Endothelial cell of umbilical vein (primary cell): ENCODE results near the gene RNGTT. TPM values are rescaled to one million over a fixed set of nuclear protein-coding genes. Genes with fewer than 3 reads are reported as not detected.

Experiments used
- BruUV-seq: library from RNA; stranded (reverse); fragments of 400-500 nt; replicated peaks from 2 replicates; lab custom pipeline; 2021; lab: Mats Ljungman, UMichigan
- CTCF ChIA-PET: fragments of 300-600, 350-600 bp; sonication (Branson Sonifier 250); formaldehyde crosslinking; loops from one replicate; lab custom pipeline; 2021; ENCODE audit warnings: antibody characterized with exemption, inconsistent platforms; lab: Charles Lee
- POLR2A ChIA-PET: fragments of 300-600, 350-600 bp; sonication (Branson Sonifier 250); formaldehyde crosslinking; loops from one replicate; lab custom pipeline; 2021; ENCODE audit warnings: antibody characterized with exemption, inconsistent platforms; lab: Charles Lee
- DNase-seq: peaks from one replicate; pipeline ENCODE4 v3.0.0-alpha.2; 2011; ENCODE audit warnings: low read depth, low spot score
- FAIRE-seq: peaks from 2 replicates; lab custom pipeline; 2011; peaks lifted over from hg19 to GRCh38; lab: Jason Lieb, UNC
- H2AFZ ChIP-seq: 2 replicates; pipeline ENCODE4 v1.6.0; 2012; ENCODE audit warnings: low read depth, low read length, control low read depth, inconsistent platforms
- H3K27ac ChIP-seq: 2 replicates; pipeline ENCODE4 v1.5.1; 2011; ENCODE audit warnings: low read depth, mild to moderate bottlenecking, control low read depth, low read length, moderate library complexity; ENCODE audit not compliant: insufficient read depth
- H3K27me3 ChIP-seq, 2 experiments: 2 replicates each; pipeline versions ENCODE4 v1.6.0 to v1.6.1; 2011; ENCODE audit warnings: low read length in 2 of 2, mixed read lengths in 1 of 2; ENCODE audit not compliant: control insufficient read depth in 2 of 2, insufficient read depth in 2 of 2
- H3K36me3 ChIP-seq, 2 experiments: 2 replicates in 1 of 2; 3 replicates in 1 of 2; pipeline ENCODE4 v1.5.1; 2011; ENCODE audit warnings: low read length in 2 of 2, mild to moderate bottlenecking in 1 of 2, moderate library complexity in 1 of 2; ENCODE audit not compliant: control insufficient read depth in 2 of 2, insufficient read depth in 2 of 2; ENCODE audit errors: extremely low read depth in 1 of 2
- H3K4me1 ChIP-seq: 3 replicates; pipeline ENCODE4 v1.5.1; 2011; ENCODE audit warnings: mild to moderate bottlenecking, low read length; ENCODE audit not compliant: control insufficient read depth, insufficient read depth; ENCODE audit errors: extremely low read depth
- H3K4me2 ChIP-seq: 2 replicates; pipeline ENCODE4 v1.6.1; 2011; ENCODE audit warnings: low read length, control low read depth, mixed read lengths; ENCODE audit not compliant: insufficient read depth
- H3K4me3 ChIP-seq, 3 experiments: fragments of 200-600 bp in 1 of 3; sonication (generic), shearing (Covaris generic) in 1 of 3; replicated peaks in 1 of 3; 2 replicates each; pipeline ENCODE4 v1.5.1; 2011 to 2016; ENCODE audit warnings: control low read depth in 3 of 3, low read length in 3 of 3, mild to moderate bottlenecking in 2 of 3, inconsistent platforms in 1 of 3, low read depth in 1 of 3, moderate library complexity in 1 of 3; ENCODE audit not compliant: insufficient read depth in 1 of 3
- H3K79me2 ChIP-seq: 2 replicates; pipeline ENCODE4 v1.6.0; 2012; ENCODE audit warnings: low read length, inconsistent platforms; ENCODE audit not compliant: control insufficient read depth, insufficient read depth
- H3K9ac ChIP-seq: replicated peaks from 2 replicates; pipeline ENCODE3; 2011; ENCODE audit warnings: low read length, control low read depth; ENCODE audit not compliant: insufficient read depth; ENCODE audit errors: extremely low read depth
- H3K9me1 ChIP-seq: replicated peaks from 3 replicates; pipeline ENCODE4 v1.6.0; 2011; ENCODE audit warnings: mild to moderate bottlenecking, low read length; ENCODE audit not compliant: control insufficient read depth, insufficient read depth; ENCODE audit errors: extremely low read depth
- H3K9me3 ChIP-seq: replicated peaks from 2 replicates; pipeline ENCODE4 v1.5.1; 2012; ENCODE audit warnings: low read length, inconsistent platforms; ENCODE audit not compliant: control insufficient read depth, insufficient read depth
- H4K20me1 ChIP-seq: replicated peaks from 2 replicates; pipeline ENCODE3; 2011; ENCODE audit warnings: mild to moderate bottlenecking, low read length; ENCODE audit not compliant: control insufficient read depth, insufficient read depth; ENCODE audit errors: extremely low read depth
- CTCF ChIP-seq, 2 donors: IDR thresholded peaks; 1 replicate in 1 of 2; 2 replicates in 1 of 2; pipeline ENCODE4 v1.5.1; 2011; ENCODE audit warnings: low read length in 2 of 2, mild to moderate bottlenecking in 2 of 2, moderate library complexity in 2 of 2, control low read depth in 1 of 2, inconsistent platforms in 1 of 2, low read depth in 1 of 2; ENCODE audit not compliant: insufficient read depth in 1 of 2; ENCODE audit errors: extremely low read depth in 1 of 2
- EZH2 ChIP-seq: IDR thresholded peaks from 2 replicates; pipeline ENCODE4 v1.6.1; 2012; ENCODE audit warnings: borderline replicate concordance, low read depth, mild to moderate bottlenecking, moderate library complexity, low read length, inconsistent platforms; ENCODE audit not compliant: severe bottlenecking
- FOS ChIP-seq: IDR thresholded peaks from 2 replicates; pipeline ENCODE4 v1.6.1; 2011; ENCODE audit warnings: mild to moderate bottlenecking, low read length, moderate library complexity, borderline replicate concordance; ENCODE audit not compliant: insufficient read depth
- GATA2 ChIP-seq: IDR thresholded peaks from 2 replicates; pipeline ENCODE4 v1.7.0; 2011; ENCODE audit warnings: low read depth, mild to moderate bottlenecking, moderate library complexity, mixed read lengths, low read length; ENCODE audit not compliant: insufficient read length, insufficient read depth
- JUN ChIP-seq: IDR thresholded peaks from 2 replicates; pipeline ENCODE4 v1.6.1; 2011; ENCODE audit warnings: borderline replicate concordance, low read depth; ENCODE audit not compliant: insufficient read length, insufficient read depth
- MAX ChIP-seq: IDR thresholded peaks from 2 replicates; pipeline ENCODE4 v1.6.1; 2011; ENCODE audit not compliant: insufficient read depth, insufficient read length
- MYC ChIP-seq: IDR thresholded peaks from one replicate; pipeline ENCODE4 v1.6.1; 2011; ENCODE audit warnings: mild to moderate bottlenecking, low read depth, low read length
- POLR2A ChIP-seq: IDR thresholded peaks from 2 replicates; pipeline ENCODE4 v1.6.1; 2012; ENCODE audit warnings: low read depth, mild to moderate bottlenecking, control low read depth, low read length
- POLR2AphosphoS5 ChIP-seq: IDR thresholded peaks from 2 replicates; pipeline ENCODE4 v1.6.1; 2012; ENCODE audit warnings: low read depth, mild to moderate bottlenecking, control low read depth, low read length, moderate library complexity; ENCODE audit not compliant: insufficient read depth
- dilution Hi-C: fragments of 300-500 bp; cut with MboI; formaldehyde crosslinking; loops from one replicate; pipeline ENCODE4 v1.15.0; 2019; ENCODE audit warnings: low sequenced_read_pairs; ENCODE audit not compliant: extremely low pct_ligation_motif_present
- intact Hi-C: fragments of 100-400 bp; cut with micrococcal nuclease; formaldehyde crosslinking; loops from one replicate; pipeline ENCODE4 v1.10.0; 2022
- polyA plus RNA-seq, 4 experiments: library from polyadenylated mRNA; depleted of rRNA in 3 of 4; stranded (reverse) in 3 of 4; unstranded in 1 of 4; fragments of >200 nt; gene quantifications; 2 replicates each; pipeline versions ENCODE4 v1.2.1 to v1.2.3, GENCODE V29; 2011 to 2012; ENCODE audit warnings: missing spikeins in 1 of 4
- total RNA-seq: library from RNA; stranded (reverse); gene quantifications from 2 replicates; pipeline ENCODE4 v1.2.3, GENCODE V29; 2021

RNGTT gene
- total and polyA plus RNA-seq, 2 donors (not counting 3 experiments of a cell fraction or from before 2014, with no cell fraction given): 2.1 to 13.1 TPM

DNA sequence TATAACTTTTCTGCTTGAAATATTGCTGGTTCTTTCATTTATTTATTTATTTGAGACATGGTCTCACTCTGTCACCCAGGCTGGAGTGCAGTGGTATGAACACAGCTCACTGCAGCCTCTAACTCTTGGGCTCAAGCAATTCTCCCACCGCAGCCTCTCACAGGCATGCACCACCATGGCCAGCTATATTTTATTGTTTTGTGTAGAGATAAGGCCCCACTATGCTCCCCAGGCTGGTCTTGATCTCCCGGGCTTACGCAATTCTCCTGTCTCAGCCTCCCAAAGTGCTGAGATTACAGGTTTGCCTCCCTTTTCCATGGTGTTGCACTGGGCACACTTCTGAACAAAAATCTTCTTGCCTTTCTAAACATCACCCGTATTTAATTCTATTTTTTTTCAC lies 39.1 kb upstream of the RNGTT start:
- no peak for DNase-seq
- dilution Hi-C loops (no loop called here), intact Hi-C loops (no loop called here)
- POLR2A ChIA-PET: no interaction called here
- Histone ChIP-seq H3K4me2 (no peak overlapping the region), H3K4me1 (no peaks in the 10 kb centered on the region), H2AFZ (no peak overlapping the region), H3K4me3 (no peak overlapping the region), H4K20me1 (no peaks in the 10 kb centered on the region), H3K36me3 (no peaks in the 10 kb centered on the region), H3K27me3 (peaks cover 2% of the 10 kb centered on the region in 2 experiments), H3K9me3 (no peaks in the 10 kb centered on the region), H3K27ac (no peak overlapping the region), H3K9me1 (no peaks in the 10 kb centered on the region), H3K79me2 (no peaks in the 10 kb centered on the region), H3K9ac (no peak overlapping the region)
- FAIRE-seq: no peak
- CTCF ChIA-PET: interaction anchor here (1.5 kb wide), 1 partner anchor 20 kb away, joined by 5 read pairs; no protein-coding TSS in a partner anchor
- TF ChIP-seq FOS (no peak), CTCF (IDR thresholded peaks at IDR 0.05; ENCODE audit: extremely low read depth in 1 of 2, insufficient read depth in 1 of 2, low read depth in 1 of 2, low read length in 2 of 2) (no peak), EZH2 (no peak), POLR2AphosphoS5 (no peak), POLR2A (no peak), MYC (no peak), JUN (no peak), GATA2 (no peak), MAX (no peak)
- no TSS peak for BruUV-seq
